T follicular helper cell (primary cell): ENCODE data around the gene SUMF1.
A peak's percentile ranks its signal among the peaks of the same experiment; 100 is the strongest.

ENCODE experiments used
- DNase-seq: peaks from one replicate; pipeline ENCODE4 v3.0.0-alpha.2; 2020; ENCODE audit warnings: low read depth
- total RNA-seq, 2 experiments: gene quantifications; one replicate each; lab custom pipeline; 2026; lab: John Stamatoyannopoulos, UW

Gene SUMF1
- 16.9 to 22.4 reads per million in 2 experiments for total RNA-seq

DNA sequence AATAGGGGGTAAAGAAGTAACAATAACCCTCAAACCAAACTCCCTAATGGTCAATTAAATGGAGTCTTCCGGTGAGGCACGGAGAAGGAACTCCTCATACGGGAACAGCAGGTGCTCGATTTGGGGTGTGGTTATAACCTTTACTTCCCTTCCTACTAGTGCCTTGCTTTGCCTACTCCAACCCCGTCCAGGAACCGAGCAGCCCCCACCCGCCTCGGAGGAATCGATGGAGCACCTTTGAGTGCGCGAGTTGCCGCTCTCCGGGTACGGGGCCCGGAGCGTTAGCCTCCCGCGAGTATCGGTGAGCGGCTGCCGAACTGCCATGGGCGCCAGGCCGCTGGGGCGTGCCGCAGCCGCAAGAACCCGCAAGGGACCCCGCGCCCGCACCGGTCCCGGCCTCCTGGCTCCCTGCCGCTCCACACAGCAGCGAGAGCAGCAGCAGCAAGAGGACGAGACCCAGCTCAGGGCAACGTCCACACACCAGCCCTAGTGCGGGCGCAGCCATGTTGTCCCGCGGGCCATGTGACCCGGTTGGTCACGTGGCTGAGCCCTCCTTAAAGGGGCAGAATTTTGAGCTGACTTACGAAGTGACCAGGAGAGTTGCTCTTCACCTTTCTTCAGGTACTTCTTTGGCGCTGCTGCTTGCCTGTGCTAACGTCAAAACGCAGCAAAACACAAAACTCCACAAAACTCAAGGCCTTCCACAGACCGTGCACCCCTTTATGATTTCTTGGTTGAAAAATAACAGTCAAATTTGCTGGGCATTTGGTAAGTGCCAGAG, at the start of gene SUMF1:
SUMF1 (minus strand) TSS at position 529 of the 781 bp plus-strand sequence; CDS start at position 505, 24 bp downstream.
- DNase-seq: peak; percentile 64

DNA sequence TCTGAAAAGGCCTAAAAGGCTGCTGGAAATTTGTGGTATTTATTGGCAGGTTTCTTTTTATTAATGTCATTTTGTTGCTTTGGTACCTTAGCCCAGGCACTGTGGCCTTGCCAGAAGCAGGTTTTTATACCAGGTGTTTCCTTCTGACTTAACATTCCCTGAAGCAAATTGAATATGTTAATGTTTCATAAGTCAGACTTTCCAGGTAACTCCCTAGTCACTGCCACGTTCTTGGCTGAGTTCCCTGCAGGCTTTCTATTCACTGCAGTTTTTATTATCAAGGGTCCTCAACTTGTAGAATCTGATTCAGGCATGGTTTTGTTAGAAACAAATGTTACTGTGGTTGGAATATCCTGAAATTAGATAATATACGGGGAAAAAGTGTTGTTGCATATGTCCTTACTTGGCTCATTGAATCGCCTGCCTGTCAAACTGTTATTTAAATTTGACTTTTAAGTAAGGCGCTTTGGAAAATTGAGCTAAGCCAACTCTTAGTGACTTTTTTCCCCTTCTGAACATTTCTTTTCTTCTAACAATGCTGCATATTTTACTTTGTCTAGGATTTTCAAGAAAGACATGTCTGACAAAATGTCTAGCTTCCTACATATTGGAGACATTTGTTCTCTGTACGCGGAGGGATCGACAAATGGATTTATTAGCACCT, 49.0 kb upstream of the SUMF1 start:
- DNase-seq: no peak

DNA sequence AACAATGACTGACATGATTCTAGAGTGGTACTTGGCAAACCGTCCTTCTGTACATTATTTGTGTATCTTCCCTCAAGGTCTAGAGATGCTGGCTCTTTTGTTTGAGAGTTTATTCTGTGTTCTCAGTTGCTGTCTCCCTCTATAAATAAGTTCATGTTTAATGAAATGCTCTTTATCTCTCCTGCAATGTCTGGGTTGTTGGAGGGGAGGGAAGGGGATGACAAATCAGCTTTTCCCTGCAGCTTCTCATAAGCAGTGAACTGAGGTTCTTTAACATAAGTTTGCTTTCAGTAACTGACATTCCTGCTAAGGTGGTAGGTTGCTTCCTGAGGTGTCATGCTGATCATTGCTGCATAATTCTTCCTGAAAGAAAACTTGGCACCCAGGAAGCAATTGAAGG, 47.8 kb upstream of the SUMF1 start:
- no peak for DNase-seq

DNA sequence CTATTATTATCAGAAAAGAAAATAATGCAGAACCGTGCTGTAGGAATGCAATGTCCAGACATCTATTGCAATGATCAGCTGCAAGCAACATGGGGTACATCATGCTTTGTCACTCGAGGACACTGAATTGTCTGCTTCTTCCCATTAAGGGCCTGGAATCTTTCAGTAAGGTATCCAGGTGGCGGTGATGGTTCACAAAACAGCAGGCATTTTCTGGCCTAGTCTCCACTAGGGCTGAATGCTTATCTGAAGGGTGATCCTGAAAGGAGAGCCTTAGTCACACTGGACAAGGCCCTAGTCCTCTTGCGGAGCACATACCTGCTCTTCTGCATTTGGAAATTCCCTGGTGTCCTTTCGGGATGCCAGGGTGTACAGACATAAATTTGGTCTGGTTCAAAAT, 47.3 kb upstream of the SUMF1 start:
- DNase-seq: no peak

DNA sequence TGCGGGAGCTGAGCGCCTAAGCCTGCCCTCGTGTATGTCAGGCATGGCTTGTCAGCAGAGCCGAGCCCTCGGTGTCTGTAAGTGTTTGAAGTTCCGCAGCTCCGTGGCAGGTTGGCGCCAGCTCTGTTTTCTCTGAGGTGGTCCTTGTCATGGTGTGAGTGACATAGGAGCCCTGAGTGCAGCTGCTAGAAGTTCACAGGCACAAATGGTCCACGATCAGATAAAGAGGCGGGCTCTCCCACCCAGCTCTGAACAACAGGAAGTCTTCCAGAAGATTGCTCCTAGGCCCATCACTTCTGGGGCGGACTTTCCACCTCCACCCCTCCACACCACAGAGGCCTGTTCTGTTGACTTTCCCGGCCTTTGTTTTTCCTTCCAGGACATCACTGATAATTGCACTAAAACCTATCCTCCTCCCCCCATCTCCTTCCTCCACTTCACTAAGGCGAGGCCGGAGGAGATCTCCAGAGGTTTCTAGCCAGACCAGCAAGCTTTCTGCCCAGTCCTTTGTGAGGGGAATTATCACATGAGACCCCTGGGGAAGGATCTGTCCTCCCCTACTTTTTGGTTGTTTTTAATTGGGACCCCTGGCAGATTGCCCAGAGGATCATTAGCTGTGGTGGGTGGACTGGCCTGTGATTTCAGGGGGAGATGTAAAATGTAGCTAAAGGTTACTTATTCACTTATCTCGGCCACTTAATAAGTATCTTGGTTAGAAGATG, 46.0 kb upstream of the SUMF1 start:
- DNase-seq: no peak

DNA sequence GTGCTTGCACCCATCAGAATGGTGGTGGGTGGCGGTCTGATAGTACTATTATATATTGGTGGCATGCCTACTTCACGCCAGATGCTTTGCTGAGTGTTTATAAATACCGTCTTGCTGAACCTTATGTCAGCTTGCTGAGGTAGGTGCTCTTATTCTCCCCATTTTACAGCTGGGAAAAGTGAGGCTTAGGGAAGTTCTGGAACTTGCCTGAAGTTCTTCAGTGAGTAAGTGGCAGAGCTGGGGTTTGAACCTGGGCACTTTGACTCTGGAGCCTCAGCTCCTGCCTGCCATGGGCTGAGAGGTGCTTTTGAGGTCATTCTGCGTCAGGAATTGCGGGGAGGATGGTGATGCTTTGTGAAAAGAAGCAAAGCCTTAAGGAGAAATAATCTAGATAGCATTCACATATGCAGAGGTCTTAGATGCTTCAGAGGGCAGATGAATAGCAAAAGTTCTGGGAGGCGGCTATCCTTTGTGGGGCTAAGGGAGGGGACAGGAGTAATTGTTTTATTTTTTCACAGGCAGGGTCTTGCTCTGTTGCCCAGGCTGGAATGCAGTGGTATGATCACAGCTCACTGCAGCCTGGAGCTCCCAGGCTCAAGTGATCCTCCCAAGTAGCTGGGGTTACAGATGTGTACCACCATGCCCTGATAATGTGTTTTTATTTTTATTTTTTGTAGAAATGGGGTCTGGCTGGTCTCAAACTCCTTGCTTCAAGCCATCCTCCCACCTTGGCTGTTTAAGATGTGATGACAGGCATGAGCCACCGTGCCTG, 44.6 kb upstream of the SUMF1 start:
- no peak for DNase-seq

DNA sequence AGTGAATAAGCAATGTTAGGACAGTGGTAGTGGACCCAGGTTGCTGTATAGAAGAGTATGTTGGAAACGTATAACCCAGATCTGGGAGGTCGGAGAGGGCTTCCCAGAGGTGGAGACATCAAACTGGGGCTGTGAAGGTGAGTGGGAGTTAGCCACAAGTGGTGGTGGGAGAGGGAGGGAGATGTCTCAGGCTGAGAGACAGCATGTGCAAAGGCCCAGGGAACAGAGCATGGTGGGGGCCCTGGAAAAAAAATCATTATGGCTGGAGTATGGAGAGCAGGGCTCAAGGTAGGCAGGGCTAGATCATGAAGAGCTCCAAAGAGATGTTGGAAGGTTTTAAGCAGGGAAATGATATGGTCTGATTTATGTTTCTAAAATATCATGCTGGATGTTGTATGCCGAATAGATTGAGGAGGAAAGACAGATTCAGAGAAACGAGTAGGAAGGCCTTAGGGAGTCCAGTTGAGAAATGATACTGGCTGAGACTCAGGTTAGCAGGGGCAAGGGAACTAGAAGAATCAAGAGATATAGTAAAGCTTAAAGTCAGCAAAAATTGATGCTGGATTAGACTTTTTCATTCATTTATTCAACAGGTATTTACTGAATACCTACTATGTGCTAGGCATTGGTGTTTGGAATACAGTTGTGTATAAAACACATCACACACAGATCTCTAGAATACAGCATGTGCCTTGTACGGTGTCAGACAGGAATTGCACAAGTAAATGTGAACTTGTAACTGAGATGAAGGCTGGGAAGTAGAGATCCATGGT, 43.1 kb upstream of the SUMF1 start:
- DNase-seq: no peak

DNA sequence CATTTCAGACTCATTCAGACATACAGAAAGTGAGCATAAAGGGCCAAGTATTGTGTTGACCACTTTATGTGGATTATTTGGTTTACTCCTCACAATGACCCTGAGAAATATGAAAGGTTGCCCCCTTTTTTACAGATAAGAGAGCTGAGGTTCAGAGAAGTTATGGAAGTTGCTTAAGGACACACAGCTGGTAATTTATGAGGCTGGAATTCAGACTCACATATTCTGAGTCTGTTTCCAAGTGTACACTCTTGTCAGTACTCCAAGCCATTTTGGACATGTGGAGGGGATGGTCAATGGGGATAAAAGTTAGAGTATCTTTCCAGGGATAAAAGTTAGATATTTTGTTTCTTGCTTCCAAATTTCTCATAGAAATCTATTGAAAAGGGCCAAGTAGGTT, 42.0 kb upstream of the SUMF1 start:
- no peak for DNase-seq

DNA sequence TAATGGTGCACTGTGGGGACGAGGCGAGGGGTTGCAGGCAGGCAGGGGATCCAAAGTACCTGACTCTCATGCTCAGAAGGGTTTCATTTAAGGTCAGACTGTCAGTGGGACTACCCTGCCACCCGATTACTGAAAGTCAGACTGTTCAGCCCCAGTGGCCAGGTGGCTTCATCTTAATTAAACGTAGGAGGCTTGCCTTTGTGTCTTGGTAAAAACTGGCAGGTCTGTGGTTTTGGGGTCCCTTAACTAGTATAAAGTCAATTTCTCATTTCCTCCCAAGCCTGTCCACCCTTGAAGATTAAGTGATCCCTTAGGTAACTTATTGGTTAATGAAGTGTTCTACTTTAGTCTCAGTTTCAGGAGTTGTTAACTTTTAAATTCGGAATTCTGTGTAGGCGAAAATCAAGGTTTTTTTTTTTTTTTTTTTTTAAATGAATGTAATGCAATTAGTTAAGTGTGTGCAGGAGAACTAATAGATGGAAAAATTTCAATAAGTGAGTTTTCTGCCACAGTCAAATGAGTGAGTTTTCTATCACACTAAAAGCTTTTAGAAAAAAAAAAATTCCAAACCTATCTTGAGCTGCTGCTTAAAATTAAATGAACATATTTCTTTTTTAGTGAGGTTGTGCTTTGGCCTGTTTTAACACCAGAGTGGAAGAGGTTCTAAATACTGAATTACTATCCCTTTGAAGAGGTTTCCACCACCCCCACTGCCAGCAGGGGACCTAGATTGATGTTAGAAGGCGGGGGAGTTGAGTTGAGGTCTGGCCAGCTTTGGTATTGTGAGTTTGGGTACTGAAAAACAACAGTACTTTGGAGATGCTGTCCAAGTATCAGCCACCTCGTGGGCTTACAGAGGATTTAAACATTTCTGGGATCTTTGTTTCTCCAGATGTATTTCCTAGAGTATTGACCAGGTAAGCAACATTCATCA, 41.2 kb upstream of the SUMF1 start:
- no peak for DNase-seq

DNA sequence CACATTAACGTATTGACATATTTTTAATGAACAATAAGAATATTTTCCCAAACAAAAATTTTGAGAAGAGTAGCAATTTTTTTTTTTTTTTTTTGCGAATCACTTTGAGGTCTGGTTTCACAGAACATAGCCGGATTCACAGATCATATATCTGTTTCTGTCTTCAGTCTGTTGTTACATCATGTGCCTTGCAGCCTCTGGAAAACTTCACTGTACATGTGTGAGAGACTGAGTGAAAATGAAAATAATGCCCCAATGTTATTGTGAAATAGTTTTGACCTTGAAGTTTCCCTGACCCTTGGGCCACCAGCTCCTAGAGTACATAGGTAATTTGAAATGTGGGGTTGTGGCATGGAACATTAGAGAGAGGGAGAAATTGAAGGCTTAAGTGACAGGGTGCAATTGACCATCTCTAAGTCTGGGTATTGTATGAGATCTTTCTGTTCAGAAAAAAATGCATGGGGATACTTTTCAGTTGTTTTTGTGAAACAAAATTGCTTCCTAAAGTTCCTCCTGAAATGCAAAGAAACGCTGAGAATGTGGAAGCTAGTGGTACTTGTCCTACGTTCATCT, 40.0 kb upstream of the SUMF1 start:
- DNase-seq: no peak

DNA sequence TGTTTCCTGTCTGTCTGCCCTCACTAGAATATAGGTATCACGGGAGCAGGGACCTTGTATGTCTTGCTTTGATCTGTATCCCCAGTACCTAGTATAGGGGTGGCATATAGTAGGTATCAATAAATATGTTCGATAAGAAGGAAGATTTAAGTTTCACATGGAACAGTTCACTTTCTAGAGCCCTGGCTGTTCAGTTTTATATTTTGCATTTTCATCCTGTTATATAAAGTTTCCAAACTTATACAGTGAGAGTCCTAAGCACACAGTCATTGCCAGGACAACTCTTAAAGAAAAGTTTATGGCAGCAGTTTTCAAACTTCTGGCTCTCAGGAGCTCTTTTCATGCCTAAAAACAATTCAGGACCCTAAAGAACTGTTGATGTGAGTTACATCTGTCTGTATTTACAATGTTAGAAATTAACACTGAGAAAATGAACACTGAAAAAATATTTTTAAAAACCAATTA, 39.5 kb upstream of the SUMF1 start:
- DNase-seq: no peak

DNA sequence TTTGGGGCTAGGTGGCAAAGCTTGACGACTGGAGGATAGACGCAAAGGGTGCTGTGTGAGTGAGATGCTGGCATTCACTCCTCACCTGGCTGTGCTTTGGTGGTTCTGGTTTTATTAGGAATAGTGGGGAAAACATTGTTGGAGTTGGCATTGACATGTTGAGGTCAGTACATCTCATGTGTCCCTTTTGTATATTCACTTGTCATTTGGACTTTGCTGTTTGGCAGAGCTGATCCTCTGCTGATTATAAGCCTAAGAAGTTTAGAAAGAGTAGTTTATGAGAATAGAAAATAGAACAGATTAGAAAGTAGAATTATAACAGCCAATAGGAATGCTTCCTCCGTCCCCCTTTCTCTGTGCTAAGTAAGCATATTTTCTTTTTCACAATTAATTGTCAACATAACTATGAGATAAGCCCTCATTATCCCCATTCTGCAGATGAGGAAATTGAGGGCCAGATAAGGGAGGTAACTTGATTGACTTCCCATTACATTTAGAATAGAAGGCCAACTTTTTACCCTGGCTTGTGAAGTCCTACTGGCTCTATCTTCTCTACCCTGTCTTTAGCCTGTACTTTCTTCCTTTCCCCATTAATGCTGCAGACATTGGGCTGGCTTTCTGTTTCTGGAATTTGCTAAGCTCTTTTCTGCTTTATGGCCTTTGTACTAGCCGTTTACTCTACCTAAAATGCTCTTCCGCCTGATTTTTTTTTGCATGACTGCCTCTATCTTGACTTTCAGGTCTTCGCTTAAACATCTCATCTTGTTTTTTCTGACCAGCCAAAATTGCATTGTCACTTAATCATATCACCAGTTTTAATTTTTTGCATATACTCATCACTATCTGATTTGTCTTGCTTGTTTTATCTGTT, 38.9 kb upstream of the SUMF1 start:
- DNase-seq: no peak

DNA sequence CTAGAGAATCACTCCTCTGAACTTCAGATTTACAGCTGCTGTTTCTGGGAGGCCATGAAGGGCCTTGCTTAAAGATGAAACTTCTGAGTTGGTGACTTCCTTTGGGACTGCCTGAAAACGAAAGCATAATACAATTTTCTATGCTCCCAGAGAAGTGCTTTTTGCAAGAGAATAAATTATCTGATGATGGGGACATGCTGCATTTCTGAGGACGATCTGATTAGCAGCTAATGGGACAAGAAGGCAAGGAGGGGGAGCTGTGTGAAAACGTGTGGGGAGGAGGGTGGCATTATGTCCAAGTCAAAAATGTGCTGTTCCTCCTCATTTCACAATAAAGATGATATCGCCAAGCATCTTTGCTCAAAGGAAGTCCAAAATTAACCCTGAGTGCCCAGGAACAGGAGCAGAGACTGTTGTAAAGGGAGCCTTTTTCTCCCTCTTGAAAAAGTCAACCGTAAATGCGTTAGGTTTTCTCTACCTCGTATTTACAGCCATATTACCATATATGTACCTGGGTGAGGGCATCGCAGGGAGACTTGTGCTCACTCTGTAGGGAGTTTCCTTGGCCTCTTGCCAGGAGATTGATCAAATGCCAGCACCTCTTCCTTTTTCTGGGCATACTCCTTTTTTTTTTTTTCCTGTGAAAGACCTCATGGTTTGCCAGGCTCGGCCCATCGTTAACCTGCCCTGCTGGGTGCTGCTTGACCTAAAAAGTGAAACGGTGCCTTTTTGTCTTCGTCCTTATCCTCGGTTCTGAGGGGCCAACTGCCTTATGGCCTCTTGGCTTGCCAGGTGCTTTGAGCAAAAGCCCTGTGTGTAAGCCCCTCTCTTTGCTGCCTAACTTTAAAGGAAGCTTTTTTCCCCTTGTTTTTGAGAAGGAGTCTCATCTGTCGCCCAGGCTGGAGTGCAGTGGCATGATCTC, 37.5 kb upstream of the SUMF1 start:
- DNase-seq: peak; percentile 23

DNA sequence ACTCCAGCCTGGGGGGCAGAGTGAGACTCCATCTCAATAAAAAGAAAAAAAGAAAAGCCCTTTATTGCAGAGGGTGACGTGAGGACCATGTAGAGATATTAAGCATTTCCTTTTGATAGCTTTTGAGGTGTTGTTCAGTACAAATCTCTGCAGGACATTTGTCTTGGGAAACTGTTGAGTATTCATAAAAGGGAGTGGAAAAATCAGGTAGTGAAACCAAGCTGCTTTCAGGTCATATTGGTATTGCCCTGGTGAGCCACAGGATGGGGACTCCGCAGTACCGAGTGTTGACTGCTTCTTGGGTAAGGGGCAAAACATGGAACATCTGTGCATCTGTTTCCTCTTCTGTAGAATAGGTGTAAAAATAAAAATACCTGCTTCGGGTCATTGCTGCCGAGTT, 36.0 kb upstream of the SUMF1 start:
- DNase-seq: no peak

DNA sequence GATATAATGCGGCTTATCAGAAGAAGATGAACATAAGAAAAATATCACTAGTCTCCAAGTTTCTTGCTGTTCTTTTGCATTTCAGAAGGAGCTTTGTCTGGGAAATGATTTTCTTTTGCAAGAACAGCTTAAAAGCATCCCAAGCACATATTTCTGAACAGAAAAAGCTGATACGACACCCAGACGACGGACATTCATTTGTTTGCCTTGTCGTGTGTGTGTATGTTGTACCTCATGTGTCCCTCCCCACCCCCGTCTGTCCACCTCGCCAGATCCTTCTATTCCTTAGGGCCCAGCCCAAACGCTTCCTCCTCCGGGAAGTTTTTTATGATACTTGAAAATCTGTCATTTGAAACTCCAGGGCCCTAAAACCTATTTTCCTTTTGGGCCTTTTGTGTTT, 34.9 kb upstream of the SUMF1 start:
- DNase-seq: no peak

DNA sequence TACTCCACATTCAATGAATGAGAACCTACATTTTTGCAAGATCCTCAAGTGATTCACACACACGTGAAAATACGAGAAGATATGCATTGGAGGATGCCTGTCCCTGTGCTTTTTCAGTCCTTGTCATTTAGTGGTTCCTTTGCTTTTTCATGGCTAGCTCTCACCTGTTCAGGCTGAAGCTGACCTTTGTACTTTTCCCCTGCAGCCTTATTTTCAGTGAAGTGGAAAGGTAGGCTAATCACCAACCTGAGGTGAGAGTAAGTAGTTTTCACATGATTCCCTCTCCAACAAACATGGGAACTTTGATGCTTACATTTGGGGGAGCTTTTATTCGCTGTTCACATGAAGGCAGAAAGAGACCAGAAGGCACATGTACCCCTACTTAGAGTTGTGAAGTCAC, 34.4 kb upstream of the SUMF1 start:
- DNase-seq: no peak

DNA sequence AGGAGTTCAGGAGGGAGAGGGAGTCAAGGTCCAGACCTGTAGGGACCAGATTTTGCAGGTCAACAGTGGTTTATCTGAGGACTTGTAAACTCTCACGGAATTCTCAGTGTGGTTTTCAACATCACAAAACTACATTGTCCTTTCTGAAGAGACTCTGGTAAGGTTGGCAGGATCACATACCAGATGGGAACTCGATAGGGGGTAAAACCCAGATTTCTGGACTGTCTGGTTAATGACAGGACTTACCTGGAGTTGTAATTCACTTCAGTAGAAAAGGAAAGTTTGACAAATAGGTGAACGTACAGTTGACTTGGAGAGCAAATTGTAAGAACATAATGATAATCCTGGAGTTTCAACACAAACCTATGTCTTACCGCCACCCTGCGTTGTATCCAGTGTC, 31.4 kb upstream of the SUMF1 start:
- no peak for DNase-seq
